HepG2 (cell line): ENCODE results near the gene FSD1. TPM values are rescaled to one million over a fixed set of nuclear protein-coding genes. Genes with fewer than 3 reads are reported as not detected.

Experiments used
- ASH2L ChIP-seq: fragments of 300-600, 200-600 bp; sonication (generic); IDR thresholded peaks from 2 replicates; pipeline ENCODE4 v1.7.0; 2017; ENCODE audit warnings: low read depth, mild to moderate bottlenecking, moderate library complexity, mixed read lengths, low read length; ENCODE audit not compliant: insufficient read length
- CAMTA2 ChIP-seq: sonication (generic); formaldehyde crosslinking; IDR thresholded peaks from 2 replicates; pipeline ENCODE4 v1.4.0; 2020; ENCODE audit warnings: mild to moderate bottlenecking, missing genetic modification reagents, borderline replicate concordance
- ONECUT2 ChIP-seq: sonication (generic); formaldehyde crosslinking; IDR thresholded peaks from 2 replicates; pipeline ENCODE4 v1.4.0; 2020; ENCODE audit warnings: missing genetic modification reagents
- SKI ChIP-seq: fragments of 450-650 bp; IDR thresholded peaks from one replicate; pipeline ENCODE4 v1.6.1; 2018; ENCODE audit warnings: mild to moderate bottlenecking; ENCODE audit not compliant: partially characterized antibody
- SSRP1 ChIP-seq: IDR thresholded peaks from 2 replicates; pipeline ENCODE4 v1.6.1; 2016; ENCODE audit warnings: control low read depth
- ZNF225 ChIP-seq: sonication (generic); formaldehyde crosslinking; IDR thresholded peaks from 2 replicates; pipeline ENCODE4 v1.4.0; 2020; ENCODE audit warnings: mild to moderate bottlenecking, missing genetic modification reagents
- polyA plus RNA-seq, 8 experiments: library from polyadenylated mRNA; depleted of rRNA in 3 of 8; stranded (reverse) in 7 of 8; unstranded in 1 of 8; fragments of >200 nt; fragmentation: Illumina TruSeq in 4 of 8; extraction: Trizol in 4 of 8; gene quantifications; 2 replicates each; pipeline versions ENCODE4 v1.2.1 to v1.2.3, GENCODE V29; 2011 to 2016; ENCODE audit warnings: low read depth in 4 of 8, missing spikeins in 1 of 8, mixed read lengths in 1 of 8; ENCODE audit not compliant: insufficient read depth in 1 of 8
- total RNA-seq, 5 experiments: library from RNA; depleted of rRNA; stranded (reverse); fragments of >200 nt; fragmentation: Illumina TruSeq; extraction: Trizol; gene quantifications; 2 replicates each; pipeline ENCODE4 v1.2.3, GENCODE V29; 2016; ENCODE audit warnings: low read depth in 1 of 5
- TF ChIP-seq, protein P1 (sequence below): sonication (generic); formaldehyde crosslinking; IDR thresholded peaks from one replicate; pipeline ENCODE4 v1.5.1; 2020; ENCODE audit warnings: mild to moderate bottlenecking, missing genetic modification reagents; ENCODE audit errors: not compliant biosample characterization
- TF ChIP-seq, protein P2 (sequence below): sonication (generic); formaldehyde crosslinking; IDR thresholded peaks from 2 replicates; pipeline ENCODE4 v1.4.0; 2020; ENCODE audit warnings: missing genetic modification reagents

Gene FSD1
- total and polyA plus RNA-seq, 2 of the 13 experiments (the other 11 are each of a cell fraction or from before 2014, with no cell fraction given): 0.29 to 0.66 TPM

DNA sequence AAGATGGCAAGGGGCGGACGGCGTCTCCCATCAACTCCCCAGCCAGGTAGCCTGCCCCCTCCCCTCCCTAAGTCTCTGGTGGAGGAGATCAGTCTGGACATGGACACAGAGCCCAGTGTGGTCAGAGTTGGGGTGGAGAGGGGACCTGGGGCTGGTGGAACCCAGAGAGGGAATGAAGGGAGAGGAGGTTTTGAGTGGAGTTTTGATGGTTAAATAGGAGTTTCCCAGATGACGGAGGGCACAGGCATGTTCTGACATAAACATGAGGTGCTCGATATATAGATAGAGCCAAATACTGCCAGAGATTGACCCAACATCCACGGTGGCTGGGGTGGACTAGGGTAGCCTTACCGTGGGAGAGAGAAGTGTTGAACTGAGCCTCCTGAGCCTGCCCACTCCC, 14.1 kb downstream of the FSD1 start (continued):
- TF ChIP-seq, protein P1, sequence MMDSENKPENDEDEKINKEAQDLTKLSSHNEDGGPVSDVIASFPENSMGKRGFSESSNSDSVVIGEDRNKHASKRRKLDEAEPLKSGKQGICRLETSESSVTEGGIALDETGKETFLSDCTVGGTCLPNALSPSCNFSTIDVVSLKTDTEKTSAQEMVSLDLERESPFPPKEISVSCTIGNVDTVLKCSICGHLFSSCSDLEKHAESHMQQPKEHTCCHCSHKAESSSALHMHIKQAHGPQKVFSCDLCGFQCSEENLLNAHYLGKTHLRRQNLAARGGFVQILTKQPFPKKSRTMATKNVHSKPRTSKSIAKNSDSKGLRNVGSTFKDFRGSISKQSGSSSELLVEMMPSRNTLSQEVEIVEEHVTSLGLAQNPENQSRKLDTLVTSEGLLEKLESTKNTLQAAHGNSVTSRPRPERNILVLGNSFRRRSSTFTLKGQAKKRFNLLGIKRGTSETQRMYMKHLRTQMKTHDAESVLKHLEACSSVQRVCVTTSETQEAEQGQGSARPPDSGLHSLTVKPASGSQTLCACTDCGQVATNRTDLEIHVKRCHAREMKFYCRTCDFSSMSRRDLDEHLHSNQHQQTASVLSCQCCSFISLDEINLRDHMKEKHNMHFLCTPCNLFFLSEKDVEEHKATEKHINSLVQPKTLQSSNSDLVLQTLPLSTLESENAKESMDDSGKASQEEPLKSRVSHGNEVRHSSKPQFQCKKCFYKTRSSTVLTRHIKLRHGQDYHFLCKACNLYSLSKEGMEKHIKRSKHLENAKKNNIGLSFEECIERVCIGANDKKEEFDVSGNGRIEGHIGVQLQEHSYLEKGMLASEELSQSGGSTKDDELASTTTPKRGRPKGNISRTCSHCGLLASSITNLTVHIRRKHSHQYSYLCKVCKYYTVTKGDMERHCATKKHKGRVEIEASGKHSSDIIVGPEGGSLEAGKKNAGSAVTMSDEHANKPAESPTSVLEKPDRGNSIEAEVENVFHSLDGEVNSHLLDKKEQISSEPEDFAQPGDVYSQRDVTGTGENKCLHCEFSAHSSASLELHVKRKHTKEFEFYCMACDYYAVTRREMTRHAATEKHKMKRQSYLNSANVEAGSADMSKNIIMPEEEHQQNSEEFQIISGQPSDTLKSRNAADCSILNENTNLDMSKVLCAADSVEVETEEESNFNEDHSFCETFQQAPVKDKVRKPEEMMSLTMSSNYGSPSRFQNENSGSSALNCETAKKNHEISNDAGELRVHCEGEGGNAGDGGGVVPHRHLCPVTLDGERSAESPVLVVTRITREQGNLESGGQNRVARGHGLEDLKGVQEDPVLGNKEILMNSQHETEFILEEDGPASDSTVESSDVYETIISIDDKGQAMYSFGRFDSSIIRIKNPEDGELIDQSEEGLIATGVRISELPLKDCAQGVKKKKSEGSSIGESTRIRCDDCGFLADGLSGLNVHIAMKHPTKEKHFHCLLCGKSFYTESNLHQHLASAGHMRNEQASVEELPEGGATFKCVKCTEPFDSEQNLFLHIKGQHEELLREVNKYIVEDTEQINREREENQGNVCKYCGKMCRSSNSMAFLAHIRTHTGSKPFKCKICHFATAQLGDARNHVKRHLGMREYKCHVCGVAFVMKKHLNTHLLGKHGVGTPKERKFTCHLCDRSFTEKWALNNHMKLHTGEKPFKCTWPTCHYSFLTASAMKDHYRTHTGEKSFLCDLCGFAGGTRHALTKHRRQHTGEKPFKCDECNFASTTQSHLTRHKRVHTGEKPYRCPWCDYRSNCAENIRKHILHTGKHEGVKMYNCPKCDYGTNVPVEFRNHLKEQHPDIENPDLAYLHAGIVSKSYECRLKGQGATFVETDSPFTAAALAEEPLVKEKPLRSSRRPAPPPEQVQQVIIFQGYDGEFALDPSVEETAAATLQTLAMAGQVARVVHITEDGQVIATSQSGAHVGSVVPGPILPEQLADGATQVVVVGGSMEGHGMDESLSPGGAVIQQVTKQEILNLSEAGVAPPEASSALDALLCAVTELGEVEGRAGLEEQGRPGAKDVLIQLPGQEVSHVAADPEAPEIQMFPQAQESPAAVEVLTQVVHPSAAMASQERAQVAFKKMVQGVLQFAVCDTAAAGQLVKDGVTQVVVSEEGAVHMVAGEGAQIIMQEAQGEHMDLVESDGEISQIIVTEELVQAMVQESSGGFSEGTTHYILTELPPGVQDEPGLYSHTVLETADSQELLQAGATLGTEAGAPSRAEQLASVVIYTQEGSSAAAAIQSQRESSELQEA (CRISPR knock-in tag): no peak
- TF ChIP-seq ZNF225: no peak
- no peak for TF ChIP-seq ASH2L
- no peak for TF ChIP-seq SSRP1 (CRISPR knock-in tag)
- TF ChIP-seq, protein P2, sequence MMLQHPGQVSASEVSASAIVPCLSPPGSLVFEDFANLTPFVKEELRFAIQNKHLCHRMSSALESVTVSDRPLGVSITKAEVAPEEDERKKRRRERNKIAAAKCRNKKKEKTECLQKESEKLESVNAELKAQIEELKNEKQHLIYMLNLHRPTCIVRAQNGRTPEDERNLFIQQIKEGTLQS (CRISPR knock-in tag): no peak
- no peak for TF ChIP-seq CAMTA2 (CRISPR knock-in tag)
- TF ChIP-seq SKI: no peak
- TF ChIP-seq ONECUT2: no peak
